OCI-LY7 (cell line): Measurements from ENCODE around the gene HSPB6.

Experiments
- CTCF ChIP-seq: fragments of 200-600 bp; sonication (generic); conservative IDR thresholded peaks from 2 replicates; pipeline ENCODE4 v1.5.1; 2014; ENCODE audit warnings: mild to moderate bottlenecking, antibody characterized with exemption, low read length, moderate library complexity, mixed read lengths
- EZH2phosphoT487 ChIP-seq: fragments of 200-600 bp; sonication (generic); IDR thresholded peaks from 2 replicates; pipeline ENCODE4 v1.6.1; 2018; ENCODE audit warnings: low read depth, borderline replicate concordance, mild to moderate bottlenecking, mixed run types, antibody characterized with exemption, low read length, moderate library complexity, mixed read lengths

GRCh38 chr19:35743640-35744429 lies 13.0 kb downstream of the HSPB6 start:
- no peak for TF ChIP-seq CTCF
- no peak for TF ChIP-seq EZH2phosphoT487
